HepG2 (cell line): ENCODE data around the gene CXCR5.

Experiments
- ARNT ChIP-seq: fragments of 450-650 bp; IDR thresholded peaks from 2 replicates; pipeline ENCODE4 v1.6.1; 2017
- CC2D1A ChIP-seq: sonication (generic); formaldehyde crosslinking; IDR thresholded peaks from 2 replicates; pipeline ENCODE4 v1.8.1; 2023; ENCODE audit warnings: mild to moderate bottlenecking, missing genetic modification reagents
- MLLT10 ChIP-seq: sonication (generic); formaldehyde crosslinking; IDR thresholded peaks from 2 replicates; pipeline ENCODE4 v1.4.0; 2020; ENCODE audit warnings: missing genetic modification reagents
- MYC ChIP-seq: sonication (generic); formaldehyde crosslinking; IDR thresholded peaks from 2 replicates; pipeline ENCODE4 v1.9.0; 2021; ENCODE audit warnings: missing genetic modification reagents, borderline replicate concordance
- POLR2A ChIP-seq, 2 experiments: IDR thresholded peaks; 2 replicates each; pipeline ENCODE4 v1.6.1; 2011; ENCODE audit warnings: low read depth in 2 of 2, low read length in 2 of 2, mild to moderate bottlenecking in 1 of 2, moderate library complexity in 1 of 2; ENCODE audit not compliant: insufficient read depth in 1 of 2
- RORA ChIP-seq: sonication (generic); formaldehyde crosslinking; IDR thresholded peaks from 2 replicates; pipeline ENCODE4 v1.5.0; 2020; ENCODE audit warnings: mild to moderate bottlenecking, missing genetic modification reagents, moderate library complexity
- ZKSCAN8 ChIP-seq: IDR thresholded peaks from 2 replicates; pipeline ENCODE4 v1.6.1; 2016; ENCODE audit warnings: borderline replicate concordance, missing genetic modification reagents, missing compliant biosample characterization
- ZNF3 ChIP-seq: IDR thresholded peaks from 2 replicates; pipeline ENCODE4 v1.7.0; 2017; ENCODE audit warnings: inconsistent platforms
- ZNF577 ChIP-seq: sonication (generic); formaldehyde crosslinking; IDR thresholded peaks from 2 replicates; pipeline ENCODE4 v1.4.0; 2020; ENCODE audit warnings: mild to moderate bottlenecking, low read depth, missing genetic modification reagents, borderline replicate concordance
- TF ChIP-seq, protein P1 (sequence below): sonication (generic); formaldehyde crosslinking; IDR thresholded peaks from 2 replicates; pipeline ENCODE4 v1.4.0; 2020; ENCODE audit warnings: mild to moderate bottlenecking, missing genetic modification reagents
- TF ChIP-seq, protein P2 (sequence below): sonication (generic); formaldehyde crosslinking; conservative IDR thresholded peaks from 2 replicates; pipeline ENCODE4 v1.5.0; 2020; ENCODE audit warnings: missing genetic modification reagents

GRCh38 chr11:118938491-118939403 is 55.1 kb downstream of the CXCR5 start:
- TF ChIP-seq, protein P1, sequence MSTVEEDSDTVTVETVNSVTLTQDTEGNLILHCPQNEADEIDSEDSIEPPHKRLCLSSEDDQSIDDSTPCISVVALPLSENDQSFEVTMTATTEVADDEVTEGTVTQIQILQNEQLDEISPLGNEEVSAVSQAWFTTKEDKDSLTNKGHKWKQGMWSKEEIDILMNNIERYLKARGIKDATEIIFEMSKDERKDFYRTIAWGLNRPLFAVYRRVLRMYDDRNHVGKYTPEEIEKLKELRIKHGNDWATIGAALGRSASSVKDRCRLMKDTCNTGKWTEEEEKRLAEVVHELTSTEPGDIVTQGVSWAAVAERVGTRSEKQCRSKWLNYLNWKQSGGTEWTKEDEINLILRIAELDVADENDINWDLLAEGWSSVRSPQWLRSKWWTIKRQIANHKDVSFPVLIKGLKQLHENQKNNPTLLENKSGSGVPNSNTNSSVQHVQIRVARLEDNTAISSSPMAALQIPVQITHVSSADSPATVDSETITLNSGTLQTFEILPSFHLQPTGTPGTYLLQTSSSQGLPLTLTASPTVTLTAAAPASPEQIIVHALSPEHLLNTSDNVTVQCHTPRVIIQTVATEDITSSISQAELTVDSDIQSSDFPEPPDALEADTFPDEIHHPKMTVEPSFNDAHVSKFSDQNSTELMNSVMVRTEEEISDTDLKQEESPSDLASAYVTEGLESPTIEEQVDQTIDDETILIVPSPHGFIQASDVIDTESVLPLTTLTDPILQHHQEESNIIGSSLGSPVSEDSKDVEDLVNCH (CRISPR knock-in tag): no peak
- TF ChIP-seq MYC (CRISPR knock-in tag): no peak
- no peak for TF ChIP-seq POLR2A (IDR thresholded peaks at IDR 0.05; ENCODE audit: insufficient read depth in 1 of 2, low read depth in 2 of 2, low read length in 2 of 2)
- no peak for TF ChIP-seq MLLT10 (CRISPR knock-in tag)
- TF ChIP-seq ZKSCAN8 (CRISPR knock-in tag): no peak
- TF ChIP-seq ZNF577 (CRISPR knock-in tag): no peak
- TF ChIP-seq ARNT: no peak
- TF ChIP-seq, protein P2, sequence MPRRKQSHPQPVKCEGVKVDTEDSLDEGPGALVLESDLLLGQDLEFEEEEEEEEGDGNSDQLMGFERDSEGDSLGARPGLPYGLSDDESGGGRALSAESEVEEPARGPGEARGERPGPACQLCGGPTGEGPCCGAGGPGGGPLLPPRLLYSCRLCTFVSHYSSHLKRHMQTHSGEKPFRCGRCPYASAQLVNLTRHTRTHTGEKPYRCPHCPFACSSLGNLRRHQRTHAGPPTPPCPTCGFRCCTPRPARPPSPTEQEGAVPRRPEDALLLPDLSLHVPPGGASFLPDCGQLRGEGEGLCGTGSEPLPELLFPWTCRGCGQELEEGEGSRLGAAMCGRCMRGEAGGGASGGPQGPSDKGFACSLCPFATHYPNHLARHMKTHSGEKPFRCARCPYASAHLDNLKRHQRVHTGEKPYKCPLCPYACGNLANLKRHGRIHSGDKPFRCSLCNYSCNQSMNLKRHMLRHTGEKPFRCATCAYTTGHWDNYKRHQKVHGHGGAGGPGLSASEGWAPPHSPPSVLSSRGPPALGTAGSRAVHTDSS (CRISPR knock-in tag): no peak
- TF ChIP-seq CC2D1A (CRISPR knock-in tag): no peak
- TF ChIP-seq RORA (CRISPR knock-in tag): no peak
- no peak for TF ChIP-seq ZNF3 (CRISPR knock-in tag)
